OCI-LY7 (cell line): ENCODE measurements around the gene SBF2. TPM values are rescaled to one million over a fixed set of nuclear protein-coding genes. Genes with fewer than 3 reads are reported as not detected.

Experiments used
- BruUV-seq: library from RNA; stranded (reverse); fragments of 400-500 nt; replicated peaks from 2 replicates; lab custom pipeline; 2021; lab: Mats Ljungman, UMichigan
- CTCF ChIA-PET: fragments of 300-600 bp; sonication (Branson Sonifier 250); formaldehyde crosslinking; loops from one replicate; lab custom pipeline; 2022; ENCODE audit warnings: antibody characterized with exemption; ENCODE audit not compliant: unreplicated experiment; lab: Charles Lee
- POLR2A ChIA-PET: fragments of 300-600 bp; sonication (Branson Sonifier 250); formaldehyde crosslinking; loops from one replicate; lab custom pipeline; 2022; ENCODE audit warnings: antibody characterized with exemption; lab: Charles Lee
- DNase-seq: peaks from one replicate; pipeline ENCODE4 v3.0.0-alpha.2; 2015; ENCODE audit warnings: low spot score
- H2AFZ ChIP-seq: fragments of 200-600 bp; sonication (generic), shearing (Covaris generic); 2 replicates; pipeline ENCODE4 v1.6.1; 2014; ENCODE audit warnings: mild to moderate bottlenecking, antibody characterized with exemption, low read length, moderate library complexity
- H3K27ac ChIP-seq: fragments of 200-600 bp; sonication (generic); 2 replicates; pipeline ENCODE4 v1.5.1; 2014; ENCODE audit warnings: mixed run types, low read depth, mild to moderate bottlenecking, moderate library complexity, low read length, inconsistent platforms; ENCODE audit not compliant: poor library complexity, severe bottlenecking
- H3K36me3 ChIP-seq: fragments of 200-600 bp; sonication (generic); 2 replicates; pipeline ENCODE4 v1.6.1; 2014; ENCODE audit warnings: mild to moderate bottlenecking, antibody characterized with exemption, low read length, moderate library complexity, mixed read lengths; ENCODE audit not compliant: insufficient read depth
- H3K4me1 ChIP-seq: fragments of 200-600 bp; sonication (generic); 2 replicates; pipeline ENCODE4 v1.5.1; 2014; ENCODE audit warnings: mild to moderate bottlenecking, low read length; ENCODE audit not compliant: insufficient read depth, poor library complexity, severe bottlenecking
- H3K4me2 ChIP-seq: fragments of 200-600 bp; sonication (generic); 2 replicates; pipeline ENCODE4 v1.6.1; 2014; ENCODE audit warnings: mild to moderate bottlenecking, low read length
- H3K4me3 ChIP-seq: fragments of 200-600 bp; sonication (generic); 2 replicates; pipeline ENCODE4 v1.5.1; 2014; ENCODE audit warnings: mild to moderate bottlenecking, low read depth, low read length; ENCODE audit not compliant: poor library complexity, severe bottlenecking
- H3K79me2 ChIP-seq: fragments of 200-600 bp; sonication (generic); 2 replicates; pipeline ENCODE4 v1.6.1; 2016; ENCODE audit warnings: low read depth, mild to moderate bottlenecking, low read length, moderate library complexity, mixed read lengths; ENCODE audit not compliant: insufficient read depth
- H3K9me2 ChIP-seq: fragments of 200-600 bp; sonication (generic); 2 replicates; pipeline ENCODE4 v1.6.1; 2016; ENCODE audit warnings: mild to moderate bottlenecking, low read length, mixed read lengths; ENCODE audit not compliant: insufficient read depth
- H3K9me3 ChIP-seq: fragments of 200-600 bp; sonication (generic); 2 replicates; pipeline ENCODE4 v1.6.1; 2014; ENCODE audit warnings: mild to moderate bottlenecking, mixed run types, low read length, mixed read lengths
- H4K20me1 ChIP-seq: fragments of 200-600 bp; sonication (generic); 2 replicates; pipeline ENCODE4 v1.6.1; 2014; ENCODE audit warnings: mild to moderate bottlenecking, antibody characterized with exemption, low read length, moderate library complexity, mixed read lengths; ENCODE audit not compliant: insufficient read depth
- CTCF ChIP-seq: fragments of 200-600 bp; sonication (generic); conservative IDR thresholded peaks from 2 replicates; pipeline ENCODE4 v1.5.1; 2014; ENCODE audit warnings: mild to moderate bottlenecking, antibody characterized with exemption, low read length, moderate library complexity, mixed read lengths
- EZH2phosphoT487 ChIP-seq: fragments of 200-600 bp; sonication (generic); IDR thresholded peaks from 2 replicates; pipeline ENCODE4 v1.6.1; 2018; ENCODE audit warnings: low read depth, borderline replicate concordance, mild to moderate bottlenecking, mixed run types, antibody characterized with exemption, low read length, moderate library complexity, mixed read lengths
- intact Hi-C: fragments of 100-400 bp; cut with micrococcal nuclease; formaldehyde crosslinking; loops from one replicate; pipeline ENCODE4 v1.10.0; 2022; ENCODE audit not compliant: unreplicated experiment
- total RNA-seq, 2 experiments: library from RNA; depleted of rRNA in 1 of 2; stranded (reverse); fragments of >200 nt in 1 of 2; shearing (Covaris generic) in 1 of 2; gene quantifications; 2 replicates each; pipeline ENCODE4 v1.2.3, GENCODE V29; 2014 to 2022

SBF2 gene
- total RNA-seq, 2 experiments from 2014 or later = 12.9 to 14.3 TPM

- ChIA-PET CTCF (no interaction called here), POLR2A (interaction anchor here (0.7 kb wide), 1 partner anchor 604 kb away, joined by 3 read pairs; no protein-coding TSS in a partner anchor)
- intact Hi-C loops = no loop called here
- TF ChIP-seq CTCF (no peak), EZH2phosphoT487 (no peak)
- BruUV-seq = no TSS peak
- Histone ChIP-seq H3K4me2 (no peak overlapping the region), H3K4me1 (no peaks in the 10 kb centered on the region), H3K9me3 (no peaks in the 10 kb centered on the region), H4K20me1 (no peaks in the 10 kb centered on the region), H3K4me3 (no peak overlapping the region), H3K27ac (no peak overlapping the region), H2AFZ (no peak overlapping the region), H3K36me3 (no peaks in the 10 kb centered on the region), H3K79me2 (no peaks in the 10 kb centered on the region), H3K9me2 (no peaks in the 10 kb centered on the region)
- no peak for DNase-seq
These were observed 146.8 kb downstream of the SBF2 start for GRCh38 chr11:10147195-10147594.

- no peak overlapping the region for H3K27ac ChIP-seq
- no peak overlapping the region for H2AFZ ChIP-seq
- no peak for DNase-seq
- no peaks in the 10 kb centered on the region for H3K4me1 ChIP-seq
- intact Hi-C loops = no loop called here
- no peak overlapping the region for H3K4me2 ChIP-seq
- no peaks in the 10 kb centered on the region; the same call in 1 of the 2 replicates for H4K20me1 ChIP-seq
- ChIA-PET POLR2A (no interaction called here), CTCF (no interaction called here)
- H3K9me2 ChIP-seq = no peaks in the 10 kb centered on the region
- no peaks in the 10 kb centered on the region for H3K36me3 ChIP-seq
- H3K79me2 ChIP-seq = no peaks in the 10 kb centered on the region
- no peak for TF ChIP-seq EZH2phosphoT487
- no peak for TF ChIP-seq CTCF
- no peaks in the 10 kb centered on the region for H3K9me3 ChIP-seq
- H3K4me3 ChIP-seq = no peak overlapping the region
- BruUV-seq = no TSS peak
These were observed 149.1 kb downstream of the SBF2 start for GRCh38 chr11:10144954-10145353.

- no peaks in the 10 kb centered on the region for H3K4me1 ChIP-seq
- intact Hi-C loops = no loop called here
- no peak overlapping the region for H3K4me3 ChIP-seq
- TF ChIP-seq EZH2phosphoT487 (no peak), CTCF (no peak)
- ChIA-PET CTCF (no interaction called here), POLR2A (interaction anchor here (0.5 to 0.6 kb wide), 2 partner anchors 96 to 175 kb away, joined by 3 read pairs; no protein-coding TSS in a partner anchor)
- no peak overlapping the region for H3K4me2 ChIP-seq
- no TSS peak for BruUV-seq
- no peak overlapping the region for H3K27ac ChIP-seq
- H3K9me2 ChIP-seq = no peaks in the 10 kb centered on the region
- H4K20me1 ChIP-seq = no peaks in the 10 kb centered on the region; the same call in 1 of the 2 replicates
- H3K79me2 ChIP-seq = no peaks in the 10 kb centered on the region
- H3K9me3 ChIP-seq = 0 out of 2 replicates have a peak, but pooled peaks cover 5% of the 10 kb centered on the region
- no peaks in the 10 kb centered on the region for H3K36me3 ChIP-seq
- no peak for DNase-seq
- no peak overlapping the region for H2AFZ ChIP-seq
These were observed 154.4 kb downstream of the SBF2 start for GRCh38 chr11:10139656-10140055.
